Measurements from ENCODE around the gene GABPB1. TPM values are rescaled to one million over a fixed set of nuclear protein-coding genes. Genes with fewer than 3 reads are reported as not detected.

The GABPB1 gene
- total and polyA plus RNA-seq, 10 of the 15 experiments (the other 5 are each of a cell fraction or from before 2014, with no cell fraction given): 13.9 to 48.2 (median 39.8) TPM

DNA sequence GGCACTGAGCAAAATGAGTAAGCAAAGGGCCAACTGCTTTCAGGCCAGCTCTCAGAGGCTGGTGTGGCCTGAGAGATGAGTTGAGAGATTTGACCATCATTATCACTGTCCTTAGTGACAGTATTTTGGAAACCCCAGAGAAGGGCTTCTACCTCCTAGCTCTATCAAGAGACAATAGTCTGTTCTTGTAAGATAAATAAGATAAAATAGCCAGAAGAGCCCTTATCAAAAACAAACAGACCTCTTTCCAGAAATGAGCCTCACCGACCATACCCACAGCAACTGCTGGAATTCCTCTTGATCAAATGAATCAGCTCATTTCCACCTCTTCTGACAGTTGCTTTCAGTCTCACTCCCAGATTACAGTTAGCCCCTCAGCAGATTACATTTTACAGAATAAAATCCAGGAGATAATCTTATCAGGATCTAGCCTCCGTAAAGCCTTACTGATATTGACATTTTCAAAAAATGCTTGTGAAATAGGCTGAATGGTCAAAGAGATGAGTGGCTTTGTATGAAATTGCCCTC lies 94.0 kb downstream of the GABPB1 start:
- Histone ChIP-seq H3K9me3 (replicated peaks; ENCODE audit: control insufficient read depth, insufficient read depth, low read length) (no peaks in the 10 kb centered on the region), H3K4me3 (no peak overlapping the region), H2AFZ (ENCODE audit: control insufficient read depth, low read depth, low read length) (peak overlapping the region; percentile 1; the same call in 1 of the 2 replicates), H3K27ac (ENCODE audit: control insufficient read depth, insufficient read depth) (no peak overlapping the region), H4K20me1 (ENCODE audit: control insufficient read depth, insufficient read depth) (no peaks in the 10 kb centered on the region), H3K79me2 (ENCODE audit: control insufficient read depth, insufficient read depth, low read length) (no peaks in the 10 kb centered on the region), H3K9ac (ENCODE audit: control insufficient read depth, insufficient read depth, low read length) (no peak overlapping the region), H3K36me3 (ENCODE audit: control insufficient read depth in 2 of 2, insufficient read depth in 2 of 2, low read length in 1 of 2) (no peaks in the 10 kb centered on the region), H3K4me1 (ENCODE audit: control insufficient read depth, insufficient read depth, low read length) (peaks cover 18% of the 10 kb centered on the region), H3K4me2 (ENCODE audit: control insufficient read depth, insufficient read depth) (peak overlapping the region; percentile 63; the same call in 1 of the 2 replicates), H3K27me3 (replicated peaks in 1 of 2; ENCODE audit: control insufficient read depth in 2 of 2, insufficient read depth in 2 of 2, low read length in 1 of 2) (no peaks in the 10 kb centered on the region)
- FAIRE-seq (peak; percentile 70), DNase-seq (ENCODE audit: low read depth, low spot score) (no peak), ATAC-seq (peak; percentile 87)
- ChIA-PET POLR2A (interaction anchor here (0.6 to 1.0 kb wide), 2 partner anchors 20 to 531 kb away, joined by 3 read pairs; no protein-coding TSS in a partner anchor), RAD21 (ENCODE audit: unreplicated experiment) (interaction anchor here (1.2 to 1.9 kb wide), 2 partner anchors 20 to 55 kb away, joined by 3 to 7 read pairs; no protein-coding TSS in a partner anchor), SMC1A (ENCODE audit: uncharacterized antibody, unreplicated experiment) (interaction anchor here (0.6 kb wide), 1 partner anchor 163 kb away, joined by 4 read pairs; the partner anchor contains the start of gene USP8), CTCF (interaction anchor here (0.7 to 2.1 kb wide), 3 partner anchors 55 to 101 kb away, joined by 3 to 7 read pairs (median 3); no protein-coding TSS in a partner anchor)
- intact Hi-C loops (cut with micrococcal nuclease; ENCODE audit: unreplicated experiment): no loop called here
- TF ChIP-seq EED (IDR thresholded peaks at IDR 0.05; ENCODE audit: low read depth): 0 out of 2 replicates have a peak, but pooled peaks have one; percentile 4
- no peak for TF ChIP-seq ZNF384 (IDR thresholded peaks at IDR 0.05; ENCODE audit: borderline replicate concordance, low read depth, low read length)
- in situ Hi-C loops (cut with MboI): no loop called here
- whole genome bisulfite sequencing (ENCODE audit: insufficient coverage, insufficient replicate concordance, low lambda C conversion rate, missing lambda C conversion rate): 53% methylated on average over 2 of the region's 2 CpGs
- BruUV-seq (replicated peaks): no TSS peak

DNA sequence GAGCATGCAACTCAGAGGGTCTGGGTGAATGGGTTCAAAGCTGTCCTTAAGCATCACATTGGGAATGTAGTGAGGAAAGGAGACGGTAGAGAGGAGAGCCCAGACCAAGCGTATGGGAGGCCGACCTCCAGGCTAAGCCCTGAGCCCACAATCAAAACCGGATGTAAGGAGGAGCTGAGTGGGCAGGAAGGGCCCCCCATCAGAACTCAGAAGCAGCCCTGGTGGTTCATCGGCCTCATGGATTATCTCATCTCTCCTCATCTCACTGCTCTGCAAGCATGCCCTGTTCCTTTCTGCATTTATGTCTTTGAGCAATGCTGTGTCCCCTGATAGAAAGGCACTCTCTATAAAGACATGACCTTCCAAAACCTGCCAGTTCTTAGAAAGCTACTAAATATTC lies 95.7 kb downstream of the GABPB1 start:
- Histone ChIP-seq H4K20me1 (ENCODE audit: control insufficient read depth, insufficient read depth) (no peaks in the 10 kb centered on the region), H2AFZ (ENCODE audit: control insufficient read depth, low read depth, low read length) (no peak overlapping the region), H3K9me3 (replicated peaks; ENCODE audit: control insufficient read depth, insufficient read depth, low read length) (no peaks in the 10 kb centered on the region), H3K27ac (ENCODE audit: control insufficient read depth, insufficient read depth) (no peak overlapping the region), H3K4me2 (ENCODE audit: control insufficient read depth, insufficient read depth) (no peak overlapping the region), H3K9ac (ENCODE audit: control insufficient read depth, insufficient read depth, low read length) (no peak overlapping the region), H3K36me3 (ENCODE audit: control insufficient read depth in 2 of 2, insufficient read depth in 2 of 2, low read length in 1 of 2) (no peaks in the 10 kb centered on the region), H3K27me3 (replicated peaks in 1 of 2; ENCODE audit: control insufficient read depth in 2 of 2, insufficient read depth in 2 of 2, low read length in 1 of 2) (no peaks in the 10 kb centered on the region), H3K79me2 (ENCODE audit: control insufficient read depth, insufficient read depth, low read length) (no peaks in the 10 kb centered on the region), H3K4me1 (ENCODE audit: control insufficient read depth, insufficient read depth, low read length) (peaks cover 18% of the 10 kb centered on the region), H3K4me3 (no peak overlapping the region)
- in situ Hi-C loops (cut with MboI): no loop called here
- ChIA-PET RAD21 (ENCODE audit: unreplicated experiment) (interaction anchor here (0.7 to 0.9 kb wide), 2 partner anchors 20 to 57 kb away, joined by 3 to 4 read pairs; no protein-coding TSS in a partner anchor), SMC1A (ENCODE audit: uncharacterized antibody, unreplicated experiment) (interaction anchor here (0.6 to 1.0 kb wide), 2 partner anchors 79 to 492 kb away, joined by 3 read pairs; no protein-coding TSS in a partner anchor), CTCF (interaction anchor here (0.6 to 2.1 kb wide), 4 partner anchors 19 to 86 kb away, joined by 3 to 7 read pairs (median 4); no protein-coding TSS in a partner anchor), POLR2A (no interaction called here)
- FAIRE-seq (no peak), DNase-seq (ENCODE audit: low read depth, low spot score) (no peak), ATAC-seq (no peak)
- BruUV-seq (replicated peaks): no TSS peak
- 57% methylated on average over 4 of the region's 5 CpGs for WGBS (ENCODE audit: insufficient coverage, insufficient replicate concordance, low lambda C conversion rate, missing lambda C conversion rate)
- intact Hi-C loops (cut with micrococcal nuclease; ENCODE audit: unreplicated experiment): no loop called here
- TF ChIP-seq RAD51 (IDR thresholded peaks at IDR 0.05) (no peak), JUNB (IDR thresholded peaks at IDR 0.05) (no peak), SMARCA5 (IDR thresholded peaks at IDR 0.05) (no peak), CREB1 (IDR thresholded peaks at IDR 0.05; ENCODE audit: low read depth) (no peak), FOXM1 (IDR thresholded peaks at IDR 0.05; ENCODE audit: low read depth, low read length) (no peak), NFIC (IDR thresholded peaks at IDR 0.05; ENCODE audit: low read depth, low read length) (no peak)
- TF ChIP-seq, protein P1, sequence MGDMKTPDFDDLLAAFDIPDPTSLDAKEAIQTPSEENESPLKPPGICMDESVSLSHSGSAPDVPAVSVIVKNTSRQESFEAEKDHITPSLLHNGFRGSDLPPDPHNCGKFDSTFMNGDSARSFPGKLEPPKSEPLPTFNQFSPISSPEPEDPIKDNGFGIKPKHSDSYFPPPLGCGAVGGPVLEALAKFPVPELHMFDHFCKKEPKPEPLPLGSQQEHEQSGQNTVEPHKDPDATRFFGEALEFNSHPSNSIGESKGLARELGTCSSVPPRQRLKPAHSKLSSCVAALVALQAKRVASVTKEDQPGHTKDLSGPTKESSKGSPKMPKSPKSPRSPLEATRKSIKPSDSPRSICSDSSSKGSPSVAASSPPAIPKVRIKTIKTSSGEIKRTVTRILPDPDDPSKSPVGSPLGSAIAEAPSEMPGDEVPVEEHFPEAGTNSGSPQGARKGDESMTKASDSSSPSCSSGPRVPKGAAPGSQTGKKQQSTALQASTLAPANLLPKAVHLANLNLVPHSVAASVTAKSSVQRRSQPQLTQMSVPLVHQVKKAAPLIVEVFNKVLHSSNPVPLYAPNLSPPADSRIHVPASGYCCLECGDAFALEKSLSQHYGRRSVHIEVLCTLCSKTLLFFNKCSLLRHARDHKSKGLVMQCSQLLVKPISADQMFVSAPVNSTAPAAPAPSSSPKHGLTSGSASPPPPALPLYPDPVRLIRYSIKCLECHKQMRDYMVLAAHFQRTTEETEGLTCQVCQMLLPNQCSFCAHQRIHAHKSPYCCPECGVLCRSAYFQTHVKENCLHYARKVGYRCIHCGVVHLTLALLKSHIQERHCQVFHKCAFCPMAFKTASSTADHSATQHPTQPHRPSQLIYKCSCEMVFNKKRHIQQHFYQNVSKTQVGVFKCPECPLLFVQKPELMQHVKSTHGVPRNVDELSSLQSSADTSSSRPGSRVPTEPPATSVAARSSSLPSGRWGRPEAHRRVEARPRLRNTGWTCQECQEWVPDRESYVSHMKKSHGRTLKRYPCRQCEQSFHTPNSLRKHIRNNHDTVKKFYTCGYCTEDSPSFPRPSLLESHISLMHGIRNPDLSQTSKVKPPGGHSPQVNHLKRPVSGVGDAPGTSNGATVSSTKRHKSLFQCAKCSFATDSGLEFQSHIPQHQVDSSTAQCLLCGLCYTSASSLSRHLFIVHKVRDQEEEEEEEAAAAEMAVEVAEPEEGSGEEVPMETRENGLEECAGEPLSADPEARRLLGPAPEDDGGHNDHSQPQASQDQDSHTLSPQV (IDR thresholded peaks at IDR 0.05): no peak
- TF ChIP-seq, protein P2, sequence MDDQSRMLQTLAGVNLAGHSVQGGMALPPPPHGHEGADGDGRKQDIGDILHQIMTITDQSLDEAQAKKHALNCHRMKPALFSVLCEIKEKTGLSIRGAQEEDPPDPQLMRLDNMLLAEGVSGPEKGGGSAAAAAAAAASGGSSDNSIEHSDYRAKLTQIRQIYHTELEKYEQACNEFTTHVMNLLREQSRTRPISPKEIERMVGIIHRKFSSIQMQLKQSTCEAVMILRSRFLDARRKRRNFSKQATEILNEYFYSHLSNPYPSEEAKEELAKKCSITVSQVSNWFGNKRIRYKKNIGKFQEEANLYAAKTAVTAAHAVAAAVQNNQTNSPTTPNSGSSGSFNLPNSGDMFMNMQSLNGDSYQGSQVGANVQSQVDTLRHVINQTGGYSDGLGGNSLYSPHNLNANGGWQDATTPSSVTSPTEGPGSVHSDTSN (IDR thresholded peaks at IDR 0.05; ENCODE audit: insufficient replicate concordance, low read depth, low read length): no peak

All from GM12878 (cell line).